ENCODE data around the gene HOXD1. TPM values are rescaled to one million over a fixed set of nuclear protein-coding genes. Genes with fewer than 3 reads are reported as not detected.
A peak's percentile ranks its signal among the peaks of the same experiment; 100 is the strongest.

HOXD1 gene
- total RNA-seq, 4 donors from 2014 or later = 0.13 to 0.54 (median 0.32) TPM; not detected in 1

GRCh38 chr2:176154576-176155252, 33.8 kb upstream of the HOXD1 start:
- Histone ChIP-seq H3K4me1 (peaks cover 0 to 45% (median 6%) of the 10 kb centered on the region in 3 donors), H3K36me3 (no peaks in the 10 kb centered on the region), H3K27ac (no peak overlapping the region), H3K4me3 (no peak overlapping the region), H3K9me3 (no peaks in the 10 kb centered on the region), H3K27me3 (peaks cover 100% of the 10 kb centered on the region)
- no peak for ATAC-seq
- no peak for TF ChIP-seq EP300 (IDR thresholded peaks at IDR 0.05)
- no peak for TF ChIP-seq POLR2AphosphoS5 (IDR thresholded peaks at IDR 0.05)
- no peak for TF ChIP-seq POLR2A (IDR thresholded peaks at IDR 0.05)
- TF ChIP-seq, protein P1, sequence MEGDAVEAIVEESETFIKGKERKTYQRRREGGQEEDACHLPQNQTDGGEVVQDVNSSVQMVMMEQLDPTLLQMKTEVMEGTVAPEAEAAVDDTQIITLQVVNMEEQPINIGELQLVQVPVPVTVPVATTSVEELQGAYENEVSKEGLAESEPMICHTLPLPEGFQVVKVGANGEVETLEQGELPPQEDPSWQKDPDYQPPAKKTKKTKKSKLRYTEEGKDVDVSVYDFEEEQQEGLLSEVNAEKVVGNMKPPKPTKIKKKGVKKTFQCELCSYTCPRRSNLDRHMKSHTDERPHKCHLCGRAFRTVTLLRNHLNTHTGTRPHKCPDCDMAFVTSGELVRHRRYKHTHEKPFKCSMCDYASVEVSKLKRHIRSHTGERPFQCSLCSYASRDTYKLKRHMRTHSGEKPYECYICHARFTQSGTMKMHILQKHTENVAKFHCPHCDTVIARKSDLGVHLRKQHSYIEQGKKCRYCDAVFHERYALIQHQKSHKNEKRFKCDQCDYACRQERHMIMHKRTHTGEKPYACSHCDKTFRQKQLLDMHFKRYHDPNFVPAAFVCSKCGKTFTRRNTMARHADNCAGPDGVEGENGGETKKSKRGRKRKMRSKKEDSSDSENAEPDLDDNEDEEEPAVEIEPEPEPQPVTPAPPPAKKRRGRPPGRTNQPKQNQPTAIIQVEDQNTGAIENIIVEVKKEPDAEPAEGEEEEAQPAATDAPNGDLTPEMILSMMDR (IDR thresholded peaks at IDR 0.05) = no peak
- 21 to 27% methylated on average over 11 of the region's 11 CpGs for WGBS, 2 donors (ENCODE audit: low coverage in 1 of 2)

DNA sequence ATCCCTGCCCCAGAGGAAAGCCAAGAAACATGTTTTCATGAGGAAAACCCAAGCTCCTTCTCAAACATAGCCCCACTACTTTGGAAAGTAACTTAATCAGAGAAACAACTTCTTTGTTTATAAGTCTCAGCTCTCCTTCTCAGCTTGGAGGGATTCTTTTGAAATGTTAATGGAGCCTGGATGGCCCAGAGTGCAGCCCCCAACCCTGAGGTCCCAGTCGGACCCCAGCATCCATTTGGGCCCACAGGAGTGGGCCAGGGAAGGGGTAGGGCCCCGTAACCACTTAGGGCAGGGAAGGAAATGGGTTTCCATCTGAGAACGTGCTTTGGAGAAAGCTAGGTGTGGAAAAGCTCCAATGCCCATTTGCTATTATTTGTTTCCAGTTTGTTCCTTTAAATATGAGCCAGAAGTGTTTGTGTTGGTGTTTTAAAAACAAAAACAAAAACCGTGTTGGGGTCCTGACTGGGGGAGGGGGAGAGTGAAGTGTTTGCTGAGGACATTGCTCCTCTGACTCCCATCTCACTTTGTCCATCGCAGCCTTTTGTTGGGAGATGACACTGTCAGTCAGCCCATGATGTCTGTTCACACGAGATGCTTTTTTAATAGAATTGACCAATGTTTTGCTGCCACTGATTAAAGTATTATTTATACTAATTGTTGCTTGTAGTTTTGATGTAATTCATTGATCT, 33.0 kb upstream of the HOXD1 start:
- TF ChIP-seq EP300 (IDR thresholded peaks at IDR 0.05) (no peak), POLR2A (IDR thresholded peaks at IDR 0.05) (no peak), POLR2AphosphoS5 (IDR thresholded peaks at IDR 0.05) (no peak)
- TF ChIP-seq, protein P1 (IDR thresholded peaks at IDR 0.05) = no peak
- Histone ChIP-seq H3K9me3 (no peaks in the 10 kb centered on the region), H3K4me1 (peaks cover 0 to 52% (median 13%) of the 10 kb centered on the region in 3 donors), H3K4me3 (no peak overlapping the region), H3K27ac (no peak overlapping the region), H3K36me3 (no peaks in the 10 kb centered on the region), H3K27me3 (peaks cover 100% of the 10 kb centered on the region)
- no peak for ATAC-seq
- WGBS, 2 donors (ENCODE audit: low coverage in 1 of 2) = 21 to 32% methylated on average over 5 of the region's 6 CpGs

DNA sequence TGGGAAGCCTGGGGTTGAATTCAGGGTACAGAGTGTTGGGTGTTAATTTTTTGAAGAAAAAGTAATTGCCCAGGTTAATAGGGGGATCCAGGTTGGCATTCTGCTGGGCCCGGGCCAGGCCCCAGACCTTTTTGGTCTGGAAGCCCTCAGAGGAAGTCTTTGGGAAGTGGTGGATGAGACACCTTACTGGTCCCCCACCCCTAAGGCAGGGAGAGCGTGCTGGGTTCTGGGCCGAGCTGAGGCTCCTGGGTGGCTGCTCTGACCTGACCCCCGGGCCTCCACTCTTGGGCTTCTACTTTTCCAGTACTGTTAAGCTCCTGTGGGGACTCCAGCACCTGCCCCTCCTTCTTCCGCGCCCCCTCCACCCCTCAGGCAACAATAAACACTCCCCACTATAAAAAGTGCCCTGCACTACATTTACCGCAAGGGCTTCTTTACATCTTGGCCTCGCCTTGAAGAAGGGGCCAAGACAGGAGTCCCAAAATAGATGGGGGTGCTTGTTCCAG, 32.1 kb upstream of the HOXD1 start:
- Histone ChIP-seq H3K4me1 (peaks cover 0 to 61% (median 17%) of the 10 kb centered on the region in 3 donors), H3K27me3 (peaks cover 100% of the 10 kb centered on the region), H3K4me3 (no peak overlapping the region), H3K27ac (no peak overlapping the region), H3K9me3 (no peaks in the 10 kb centered on the region), H3K36me3 (no peaks in the 10 kb centered on the region)
- WGBS, 2 donors (ENCODE audit: low coverage in 1 of 2) = 16 to 28% methylated on average over 3 to 6 of the region's 8 CpGs
- no peak for ATAC-seq
- TF ChIP-seq POLR2AphosphoS5 (IDR thresholded peaks at IDR 0.05) = no peak
- TF ChIP-seq EP300 (IDR thresholded peaks at IDR 0.05) = no peak
- no peak for TF ChIP-seq POLR2A (IDR thresholded peaks at IDR 0.05)
- TF ChIP-seq, protein P1 (IDR thresholded peaks at IDR 0.05) = no peak

DNA sequence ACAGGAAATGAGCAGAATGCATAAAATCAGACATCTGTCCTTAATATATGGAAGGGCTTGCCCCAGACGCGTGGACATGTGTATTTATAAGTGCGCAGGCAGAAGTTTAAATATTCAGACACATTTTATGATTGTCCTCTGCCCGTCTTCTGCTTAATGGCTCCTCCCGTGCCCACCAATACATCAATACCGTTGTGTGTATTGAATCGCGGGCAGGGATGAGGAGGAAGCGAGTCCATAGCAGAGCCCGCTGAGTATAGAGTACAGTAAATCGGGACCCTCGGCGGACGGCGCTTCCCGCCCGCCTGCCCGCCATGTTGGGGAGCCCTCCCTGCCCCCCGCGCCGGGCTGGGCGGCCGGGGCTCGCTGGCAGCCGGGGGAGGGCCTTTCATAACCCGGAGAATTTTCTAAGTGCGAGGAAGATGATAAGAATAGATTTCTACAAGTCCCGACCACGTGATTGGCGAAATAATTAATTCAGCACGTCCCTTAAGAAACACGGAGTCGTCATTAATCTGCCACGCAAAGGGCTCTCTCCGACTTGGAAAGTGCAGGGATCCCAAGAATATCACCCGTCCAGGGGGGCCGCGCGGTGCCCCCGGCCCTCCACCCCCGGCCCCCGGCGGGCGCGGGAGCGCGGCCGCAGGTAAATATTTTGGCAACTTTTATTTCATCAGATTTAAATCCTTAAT, 31.5 kb upstream of the HOXD1 start, which contains the start of gene HOXD3:
Gene HOXD3 (plus strand): TSS at position 501 of the 692 bp plus-strand sequence. CDS start 11,808 bp downstream, outside the sequence.
- 0 to 6% methylated on average over 3 to 15 of the region's 48 CpGs for WGBS, 2 donors (ENCODE audit: low coverage in 1 of 2)
- Histone ChIP-seq H3K27me3 (peaks cover 100% of the 10 kb centered on the region), H3K27ac (no peak within 1 kb of the TSS), H3K36me3 (no peaks in the 10 kb centered on the region), H3K4me1 (peaks cover 0 to 60% (median 17%) of the 10 kb centered on the region in 3 donors), H3K4me3 (peak within 1 kb of the TSS in 1 of 2 donors; percentile 32), H3K9me3 (no peaks in the 10 kb centered on the region)
- TF ChIP-seq, protein P1 (IDR thresholded peaks at IDR 0.05) = no peak
- no peak for TF ChIP-seq POLR2AphosphoS5 (IDR thresholded peaks at IDR 0.05)
- TF ChIP-seq EP300 (IDR thresholded peaks at IDR 0.05) = no peak
- no peak for TF ChIP-seq POLR2A (IDR thresholded peaks at IDR 0.05)
- no peak for ATAC-seq
